Measurements from ENCODE around the gene CCM2. TPM values are rescaled to one million over a fixed set of nuclear protein-coding genes. Genes with fewer than 3 reads are reported as not detected.

The CCM2 gene
- polyA plus RNA-seq, 1 donor from 2014 or later = 25.8 TPM

GRCh38 chr7:45105588-45106188, 105.7 kb downstream of the CCM2 start:
- Histone ChIP-seq H4K20me1 (ENCODE audit: insufficient read depth) (no peaks in the 10 kb centered on the region), H3F3A (ENCODE audit: insufficient read depth, low read length, poor library complexity, severe bottlenecking) (no peaks in the 10 kb centered on the region), H3K9me3 (ENCODE audit: low read length) (no peaks in the 10 kb centered on the region), H3K27me3 (ENCODE audit: insufficient read depth, low read depth, low read length) (no peaks in the 10 kb centered on the region), H3K4me3 (ENCODE audit: low read length) (no peak overlapping the region), H3K9ac (ENCODE audit: low read length) (no peak overlapping the region), H3K36me3 (ENCODE audit: insufficient read depth, low read length) (peaks cover 7% of the 10 kb centered on the region), H3K79me2 (replicated peaks; ENCODE audit: insufficient read depth, low read length) (peaks cover 25% of the 10 kb centered on the region), H3K27ac (ENCODE audit: low read length) (no peak overlapping the region), H2AFZ (ENCODE audit: low read depth, low read length) (no peak overlapping the region), H3K4me2 (ENCODE audit: low read length) (no peak overlapping the region), H3K9me2 (ENCODE audit: insufficient read depth, low read length) (no peaks in the 10 kb centered on the region)
- TF ChIP-seq EP300 (conservative IDR thresholded peaks at IDR 0.05; ENCODE audit: poor library complexity, severe bottlenecking) = no peak
- no peak for TF ChIP-seq MXI1 (conservative IDR thresholded peaks at IDR 0.05; ENCODE audit: poor library complexity, severe bottlenecking)
- TF ChIP-seq SMC3 (conservative IDR thresholded peaks at IDR 0.05; ENCODE audit: poor library complexity) = no peak
- no peak for TF ChIP-seq TAF1 (IDR thresholded peaks at IDR 0.05; ENCODE audit: low read depth)
- no peak for TF ChIP-seq POLR2AphosphoS5 (IDR thresholded peaks at IDR 0.05)
- no peak for TF ChIP-seq RAD21 (conservative IDR thresholded peaks at IDR 0.05)
- no peak for TF ChIP-seq CTCF (IDR thresholded peaks at IDR 0.05; ENCODE audit: poor library complexity, severe bottlenecking)
- no peak for TF ChIP-seq EZH2 (IDR thresholded peaks at IDR 0.05; ENCODE audit: borderline replicate concordance, insufficient read depth, low read length, poor library complexity, severe bottlenecking)
- no peak for TF ChIP-seq REST (IDR thresholded peaks at IDR 0.05; ENCODE audit: borderline replicate concordance)

- Histone ChIP-seq H3K9me3 (ENCODE audit: low read length) (no peaks in the 10 kb centered on the region), H3K27ac (ENCODE audit: low read length) (no peak overlapping the region), H3K27me3 (ENCODE audit: insufficient read depth, low read depth, low read length) (no peaks in the 10 kb centered on the region), H3F3A (ENCODE audit: insufficient read depth, low read length, poor library complexity, severe bottlenecking) (no peaks in the 10 kb centered on the region), H3K36me3 (ENCODE audit: insufficient read depth, low read length) (peaks cover 7% of the 10 kb centered on the region), H3K9ac (ENCODE audit: low read length) (no peak overlapping the region), H3K79me2 (replicated peaks; ENCODE audit: insufficient read depth, low read length) (peaks cover 32% of the 10 kb centered on the region), H2AFZ (ENCODE audit: low read depth, low read length) (no peak overlapping the region), H3K4me2 (ENCODE audit: low read length) (no peak overlapping the region), H4K20me1 (ENCODE audit: insufficient read depth) (no peaks in the 10 kb centered on the region), H3K9me2 (ENCODE audit: insufficient read depth, low read length) (no peaks in the 10 kb centered on the region), H3K4me3 (ENCODE audit: low read length) (no peak overlapping the region)
- no peak for TF ChIP-seq CTCF (IDR thresholded peaks at IDR 0.05; ENCODE audit: poor library complexity, severe bottlenecking)
- no peak for TF ChIP-seq RAD21 (conservative IDR thresholded peaks at IDR 0.05)
- TF ChIP-seq TAF1 (IDR thresholded peaks at IDR 0.05; ENCODE audit: low read depth) = no peak
- no peak for TF ChIP-seq EZH2 (IDR thresholded peaks at IDR 0.05; ENCODE audit: borderline replicate concordance, insufficient read depth, low read length, poor library complexity, severe bottlenecking)
- TF ChIP-seq SMC3 (conservative IDR thresholded peaks at IDR 0.05; ENCODE audit: poor library complexity) = no peak
- TF ChIP-seq POLR2AphosphoS5 (IDR thresholded peaks at IDR 0.05) = no peak
- no peak for TF ChIP-seq EP300 (conservative IDR thresholded peaks at IDR 0.05; ENCODE audit: poor library complexity, severe bottlenecking)
- no peak for TF ChIP-seq MXI1 (conservative IDR thresholded peaks at IDR 0.05; ENCODE audit: poor library complexity, severe bottlenecking)
- no peak for TF ChIP-seq REST (IDR thresholded peaks at IDR 0.05; ENCODE audit: borderline replicate concordance)
Measured at GRCh38 chr7:45106820-45107219, 106.8 kb downstream of the CCM2 start.
